IPS-15b (cell line): ENCODE data around the gene PRDM16.
"Not testable (repeated sequence)": the region's sequence is repeated elsewhere in the genome, so short reads cannot be mapped to it uniquely, and the experiment has no call there.

Experiments used
- H3K27me3 ChIP-seq: one replicate; pipeline ENCODE4 v1.6.1; 2013; ENCODE audit warnings: low read length; ENCODE audit not compliant: control insufficient read depth, insufficient read depth
- H3K36me3 ChIP-seq: one replicate; pipeline ENCODE4 v1.6.1; 2013; ENCODE audit warnings: low read length; ENCODE audit not compliant: control insufficient read depth, insufficient read depth
- H3K4me1 ChIP-seq: one replicate; pipeline ENCODE4 v1.6.1; 2013; ENCODE audit warnings: mild to moderate bottlenecking, low read length; ENCODE audit not compliant: control insufficient read depth, insufficient read depth
- H3K4me3 ChIP-seq: one replicate; pipeline ENCODE4 v1.5.1; 2013; ENCODE audit warnings: low read depth, low read length
- H3K9ac ChIP-seq: one replicate; pipeline ENCODE4 v1.6.1; 2013; ENCODE audit warnings: low read depth, mild to moderate bottlenecking, low read length
- H3K9me3 ChIP-seq: one replicate; pipeline ENCODE4 v1.6.1; 2013; ENCODE audit warnings: mild to moderate bottlenecking, low read length; ENCODE audit not compliant: control insufficient read depth, insufficient read depth

Gene PRDM16

GRCh38 chr1:3162322-3162882 lies 93.4 kb downstream of the PRDM16 start:
- H3K9ac ChIP-seq = no peak overlapping the region
- no peak overlapping the region for H3K4me3 ChIP-seq
- no peaks in the 10 kb centered on the region for H3K27me3 ChIP-seq
- no peaks in the 10 kb centered on the region for H3K36me3 ChIP-seq
- no peaks in the 10 kb centered on the region for H3K9me3 ChIP-seq
- no peaks in the 10 kb centered on the region for H3K4me1 ChIP-seq

GRCh38 chr1:3163356-3163755 lies 94.4 kb downstream of the PRDM16 start:
- no peaks in the 10 kb centered on the region for H3K9me3 ChIP-seq
- no peaks in the 10 kb centered on the region for H3K36me3 ChIP-seq
- no peak overlapping the region for H3K4me3 ChIP-seq
- H3K27me3 ChIP-seq = no peaks in the 10 kb centered on the region
- no peaks in the 10 kb centered on the region for H3K4me1 ChIP-seq
- H3K9ac ChIP-seq = no peak overlapping the region

GRCh38 chr1:3164671-3165070 lies 95.7 kb downstream of the PRDM16 start:
- Histone ChIP-seq H3K27me3 (no peaks in the 10 kb centered on the region), H3K36me3 (no peaks in the 10 kb centered on the region), H3K9me3 (no peaks in the 10 kb centered on the region), H3K9ac (no peak overlapping the region), H3K4me3 (no peak overlapping the region), H3K4me1 (no peaks in the 10 kb centered on the region)

GRCh38 chr1:3165189-3165588 lies 96.2 kb downstream of the PRDM16 start:
- not testable (repeated sequence) for H3K4me3 ChIP-seq, H3K4me1 ChIP-seq, H3K27me3 ChIP-seq, H3K9ac ChIP-seq, H3K36me3 ChIP-seq, H3K9me3 ChIP-seq

GRCh38 chr1:3166206-3166918 lies 97.4 kb downstream of the PRDM16 start:
- H3K27me3 ChIP-seq = no peaks in the 10 kb centered on the region
- H3K36me3 ChIP-seq = peaks cover 2% of the 10 kb centered on the region
- no peaks in the 10 kb centered on the region for H3K9me3 ChIP-seq
- no peak overlapping the region for H3K9ac ChIP-seq
- H3K4me3 ChIP-seq = no peak overlapping the region
- H3K4me1 ChIP-seq = no peaks in the 10 kb centered on the region

GRCh38 chr1:3167255-3167654 lies 98.3 kb downstream of the PRDM16 start:
- peaks cover 2% of the 10 kb centered on the region for H3K36me3 ChIP-seq
- no peak overlapping the region for H3K4me3 ChIP-seq
- no peaks in the 10 kb centered on the region for H3K4me1 ChIP-seq

GRCh38 chr1:3168678-3169077 lies 99.7 kb downstream of the PRDM16 start:
- no peak overlapping the region for H3K4me3 ChIP-seq
- no peak overlapping the region for H3K9ac ChIP-seq
- H3K9me3 ChIP-seq = no peaks in the 10 kb centered on the region
- peaks cover 2% of the 10 kb centered on the region for H3K36me3 ChIP-seq
- H3K4me1 ChIP-seq = no peaks in the 10 kb centered on the region
- no peaks in the 10 kb centered on the region for H3K27me3 ChIP-seq

More at GRCh38 chr1:3167255-3167654, 98.3 kb downstream of the PRDM16 start:
- H3K9ac ChIP-seq = no peak overlapping the region
- no peaks in the 10 kb centered on the region for H3K27me3 ChIP-seq
- H3K9me3 ChIP-seq = no peaks in the 10 kb centered on the region

GRCh38 chr1:3169665-3170356 lies 100.8 kb downstream of the PRDM16 start:
- Histone ChIP-seq H3K36me3 (peaks cover 2% of the 10 kb centered on the region), H3K4me1 (no peaks in the 10 kb centered on the region), H3K4me3 (no peak overlapping the region), H3K27me3 (no peaks in the 10 kb centered on the region), H3K9ac (no peak overlapping the region), H3K9me3 (no peaks in the 10 kb centered on the region)

- Histone ChIP-seq H3K27me3 (no peaks in the 10 kb centered on the region), H3K36me3 (peaks cover 2% of the 10 kb centered on the region), H3K4me3 (no peak overlapping the region), H3K9me3 (no peaks in the 10 kb centered on the region), H3K9ac (no peak overlapping the region), H3K4me1 (no peaks in the 10 kb centered on the region)
These were observed 101.8 kb downstream of the PRDM16 start for GRCh38 chr1:3170561-3171453.

- no peaks in the 10 kb centered on the region for H3K27me3 ChIP-seq
- H3K9ac ChIP-seq = no peak overlapping the region
- no peaks in the 10 kb centered on the region for H3K9me3 ChIP-seq
- no peaks in the 10 kb centered on the region for H3K4me1 ChIP-seq
- H3K36me3 ChIP-seq = peaks cover 2% of the 10 kb centered on the region
- H3K4me3 ChIP-seq = no peak overlapping the region
These were observed 102.8 kb downstream of the PRDM16 start for GRCh38 chr1:3171761-3172160.
